ENCODE data around the gene UNC93B1. TPM values are rescaled to one million over a fixed set of nuclear protein-coding genes. Genes with fewer than 3 reads are reported as not detected.

The UNC93B1 gene
- total and polyA plus RNA-seq, 2 of the 13 experiments (the other 11 are each of a cell fraction or from before 2014, with no cell fraction given): 8.8 to 18.9 TPM

- no peak for TF ChIP-seq ZBTB10 (CRISPR knock-in tag; IDR thresholded peaks at IDR 0.05; ENCODE audit: borderline replicate concordance)
- peak; percentile 6; the same call in 1 of the 2 replicates for TF ChIP-seq ZNF766 (CRISPR knock-in tag; IDR thresholded peaks at IDR 0.05; ENCODE audit: borderline replicate concordance)
- TF ChIP-seq EHMT2 (IDR thresholded peaks at IDR 0.05; ENCODE audit: borderline replicate concordance, low read depth, low read length): no peak
- no peak for TF ChIP-seq TEAD3 (CRISPR knock-in tag; optimal IDR thresholded peaks at IDR 0.05; ENCODE audit: borderline replicate concordance)
- TF ChIP-seq CENPBD1 (CRISPR knock-in tag; IDR thresholded peaks at IDR 0.05; ENCODE audit: borderline replicate concordance, low read depth): no peak
- TF ChIP-seq ZNF326 (CRISPR knock-in tag; IDR thresholded peaks at IDR 0.05; ENCODE audit: borderline replicate concordance): no peak
- no peak for TF ChIP-seq ZNF318 (CRISPR knock-in tag; IDR thresholded peaks at IDR 0.05)
- TF ChIP-seq CBFB (CRISPR knock-in tag; IDR thresholded peaks at IDR 0.05): no peak
- TF ChIP-seq ZFP82 (CRISPR knock-in tag; IDR thresholded peaks at IDR 0.05; ENCODE audit: borderline replicate concordance): no peak
- peak; percentile 71 for TF ChIP-seq STAG1 (CRISPR knock-in tag; IDR thresholded peaks at IDR 0.05)
- no peak for TF ChIP-seq ZFY (CRISPR knock-in tag; IDR thresholded peaks at IDR 0.05)
- no peak; the same call in 1 of the 2 replicates for TF ChIP-seq ZNF280B (CRISPR knock-in tag; IDR thresholded peaks at IDR 0.05; ENCODE audit: borderline replicate concordance)
- TF ChIP-seq FOSL2 (CRISPR knock-in tag; IDR thresholded peaks at IDR 0.05): no peak
- no peak for TF ChIP-seq KLF16 (CRISPR knock-in tag; IDR thresholded peaks at IDR 0.05)
- peak; percentile 72; the same call in 1 of the 2 replicates for TF ChIP-seq ZNF333 (CRISPR knock-in tag; IDR thresholded peaks at IDR 0.05; ENCODE audit: borderline replicate concordance)
These were observed 17.4 kb upstream of the UNC93B1 start (continued) for GRCh38 chr11:68021167-68021787.
